K562 (cell line): Measurements from ENCODE around the gene TMEM79. TPM values are rescaled to one million over a fixed set of nuclear protein-coding genes. Genes with fewer than 3 reads are reported as not detected.

Experiments
- ATF3 ChIP-seq, 2 experiments: fragments of 450-650 bp in 1 of 2; sonication (generic) in 1 of 2; formaldehyde crosslinking in 1 of 2; IDR thresholded peaks in 1 of 2; conservative IDR thresholded peaks in 1 of 2; 2 replicates each; pipeline versions ENCODE4 v1.6.1 to v1.8.1; 2016 to 2023; ENCODE audit warnings: mild to moderate bottlenecking in 2 of 2, moderate library complexity in 2 of 2, inconsistent platforms in 1 of 2, missing genetic modification reagents in 1 of 2
- BHLHE40 ChIP-seq: IDR thresholded peaks from 2 replicates; pipeline ENCODE4 v1.6.1; 2011; ENCODE audit warnings: low read length, improper control_type of control experiment
- BMI1 ChIP-seq: fragments of 150-350 bp; IDR thresholded peaks from 2 replicates; pipeline ENCODE4 v1.6.1; 2014; ENCODE audit warnings: low read length
- CBFB ChIP-seq: sonication (generic); formaldehyde crosslinking; IDR thresholded peaks from 2 replicates; pipeline ENCODE4 v1.4.0; 2020; ENCODE audit warnings: mild to moderate bottlenecking, missing genetic modification reagents
- CEBPB ChIP-seq: fragments of 450-650 bp; IDR thresholded peaks from 2 replicates; pipeline ENCODE4 v1.6.1; 2016; ENCODE audit warnings: missing genetic modification characterization, missing compliant biosample characterization
- E2F3 ChIP-seq: fragments of 250-450 bp; sonication (Bioruptor Pico); IDR thresholded peaks from 2 replicates; pipeline ENCODE4 v1.4.0; 2020; ENCODE audit warnings: mild to moderate bottlenecking
- EHMT2 ChIP-seq: fragments of 450-650 bp; IDR thresholded peaks from 2 replicates; pipeline ENCODE4 v1.6.1; 2018; ENCODE audit warnings: antibody characterized with exemption
- HNRNPLL ChIP-seq: fragments of 200-400 bp; formaldehyde crosslinking; IDR thresholded peaks from 2 replicates; pipeline ENCODE4 v1.6.1; 2017; ENCODE audit warnings: low read length, low read depth, mild to moderate bottlenecking; ENCODE audit not compliant: poor library complexity, severe bottlenecking
- NEUROD1 ChIP-seq: fragments of 150-350 bp; IDR thresholded peaks from 2 replicates; pipeline ENCODE4 v1.6.1; 2014; ENCODE audit warnings: borderline replicate concordance, low read length, low read depth; ENCODE audit not compliant: partially characterized antibody
- SMAD4 ChIP-seq: fragments of 250-450 bp; sonication (Bioruptor Pico); conservative IDR thresholded peaks from 2 replicates; pipeline ENCODE4 v1.8.0; 2021; ENCODE audit warnings: inconsistent platforms, mild to moderate bottlenecking, moderate library complexity
- YY1 ChIP-seq, 3 experiments: IDR thresholded peaks; 2 replicates each; pipeline ENCODE4 v1.6.1; 2011; ENCODE audit warnings: low read length in 2 of 3, mild to moderate bottlenecking in 2 of 3, moderate library complexity in 2 of 3, borderline replicate concordance in 1 of 3, control low read depth in 1 of 3, low read depth in 1 of 3; ENCODE audit not compliant: insufficient read depth in 3 of 3, insufficient replicate concordance in 2 of 3, control insufficient read depth in 1 of 3, insufficient read length in 1 of 3; ENCODE audit errors: extremely low read depth in 1 of 3
- ZNF184 ChIP-seq: sonication (generic); formaldehyde crosslinking; IDR thresholded peaks from 2 replicates; pipeline ENCODE4 v1.5.0; 2020; ENCODE audit warnings: missing genetic modification reagents
- ZNF282 ChIP-seq: sonication (generic); formaldehyde crosslinking; IDR thresholded peaks from 2 replicates; pipeline ENCODE4 v1.8.1; 2023; ENCODE audit warnings: missing genetic modification reagents
- ZNF707 ChIP-seq: fragments of 250-450 bp; sonication (Bioruptor Pico); conservative IDR thresholded peaks from 2 replicates; pipeline ENCODE4 v1.8.0; 2022; ENCODE audit warnings: inconsistent platforms, mild to moderate bottlenecking, moderate library complexity
- polyA plus RNA-seq, 8 experiments: library from polyadenylated mRNA; depleted of rRNA in 4 of 8; stranded (reverse) in 5 of 8; unstranded in 3 of 8; fragments of >200 nt; fragmentation: Nextera tagmentation in 2 of 8; fragmentation: Illumina TruSeq in 1 of 8; extraction: Ambion mirVana in 2 of 8; extraction: Trizol in 1 of 8; gene quantifications; 2 replicates each; pipeline versions ENCODE4 v1.2.1 to v1.2.3, GENCODE V29; 2011 to 2014; ENCODE audit warnings: inconsistent platforms in 1 of 8, missing spikeins in 1 of 8
- total RNA-seq, 7 experiments: library from RNA; depleted of rRNA in 6 of 7; stranded (reverse); fragments of >200 nt in 6 of 7; fragmentation: Illumina TruSeq in 2 of 7; extraction: Trizol in 2 of 7; gene quantifications; 2 replicates each; pipeline versions ENCODE4 v1.2.1 to v1.2.3, GENCODE V29; 2011 to 2021; ENCODE audit warnings: low replicate concordance in 1 of 7
- TF ChIP-seq, protein P1 (sequence below): fragments of 450-650 bp; IDR thresholded peaks from 2 replicates; pipeline ENCODE4 v1.6.1; 2018; ENCODE audit not compliant: partially characterized antibody
- TF ChIP-seq, protein P2 (sequence below): sonication (generic); formaldehyde crosslinking; IDR thresholded peaks from 2 replicates; pipeline ENCODE4 v1.8.0; 2022; ENCODE audit warnings: mild to moderate bottlenecking, missing genetic modification reagents
- TF ChIP-seq, protein P3 (sequence below): sonication (generic); formaldehyde crosslinking; IDR thresholded peaks from 2 replicates; pipeline ENCODE4 v1.8.1; 2022; ENCODE audit warnings: missing genetic modification reagents
- TF ChIP-seq, protein P4 (sequence below): fragments of 450-650 bp; formaldehyde crosslinking; IDR thresholded peaks from 2 replicates; pipeline ENCODE4 v1.4.0; 2020; ENCODE audit warnings: mild to moderate bottlenecking, mixed read lengths

The TMEM79 gene
- total and polyA plus RNA-seq, 9 of the 15 experiments (the other 6 are each of a cell fraction or from before 2014, with no cell fraction given), result 0.69 to 6.8 (median 4.0) TPM

DNA sequence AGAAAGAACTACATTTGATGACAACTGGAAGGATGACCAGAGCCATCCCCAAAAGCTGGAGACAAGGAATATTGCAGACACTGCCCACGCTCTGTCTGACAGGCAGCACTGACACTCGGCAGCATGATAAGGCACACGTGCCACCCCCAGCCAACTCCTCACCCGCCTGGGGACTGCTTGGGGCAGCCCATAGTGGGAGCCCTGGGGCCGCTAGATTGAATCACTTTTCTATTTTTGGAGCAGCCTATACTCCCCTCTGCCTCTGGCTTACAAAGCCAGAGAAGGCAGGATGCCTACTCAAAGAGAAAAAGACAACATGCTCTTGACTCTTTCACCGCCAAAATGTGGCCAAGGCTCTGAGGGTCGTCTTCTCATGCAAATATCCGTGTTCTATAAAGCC, 2.8 kb upstream of the TMEM79 start (continued):
- TF ChIP-seq E2F3 (CRISPR knock-in tag), result no peak
- no peak for TF ChIP-seq EHMT2
- 0 out of 2 replicates have a peak, but pooled peaks have one; percentile 32 for TF ChIP-seq SMAD4 (CRISPR knock-in tag)
- TF ChIP-seq BMI1, result no peak
- TF ChIP-seq BHLHE40, result peak; percentile 97
- no peak for TF ChIP-seq NEUROD1
- TF ChIP-seq, protein P1, sequence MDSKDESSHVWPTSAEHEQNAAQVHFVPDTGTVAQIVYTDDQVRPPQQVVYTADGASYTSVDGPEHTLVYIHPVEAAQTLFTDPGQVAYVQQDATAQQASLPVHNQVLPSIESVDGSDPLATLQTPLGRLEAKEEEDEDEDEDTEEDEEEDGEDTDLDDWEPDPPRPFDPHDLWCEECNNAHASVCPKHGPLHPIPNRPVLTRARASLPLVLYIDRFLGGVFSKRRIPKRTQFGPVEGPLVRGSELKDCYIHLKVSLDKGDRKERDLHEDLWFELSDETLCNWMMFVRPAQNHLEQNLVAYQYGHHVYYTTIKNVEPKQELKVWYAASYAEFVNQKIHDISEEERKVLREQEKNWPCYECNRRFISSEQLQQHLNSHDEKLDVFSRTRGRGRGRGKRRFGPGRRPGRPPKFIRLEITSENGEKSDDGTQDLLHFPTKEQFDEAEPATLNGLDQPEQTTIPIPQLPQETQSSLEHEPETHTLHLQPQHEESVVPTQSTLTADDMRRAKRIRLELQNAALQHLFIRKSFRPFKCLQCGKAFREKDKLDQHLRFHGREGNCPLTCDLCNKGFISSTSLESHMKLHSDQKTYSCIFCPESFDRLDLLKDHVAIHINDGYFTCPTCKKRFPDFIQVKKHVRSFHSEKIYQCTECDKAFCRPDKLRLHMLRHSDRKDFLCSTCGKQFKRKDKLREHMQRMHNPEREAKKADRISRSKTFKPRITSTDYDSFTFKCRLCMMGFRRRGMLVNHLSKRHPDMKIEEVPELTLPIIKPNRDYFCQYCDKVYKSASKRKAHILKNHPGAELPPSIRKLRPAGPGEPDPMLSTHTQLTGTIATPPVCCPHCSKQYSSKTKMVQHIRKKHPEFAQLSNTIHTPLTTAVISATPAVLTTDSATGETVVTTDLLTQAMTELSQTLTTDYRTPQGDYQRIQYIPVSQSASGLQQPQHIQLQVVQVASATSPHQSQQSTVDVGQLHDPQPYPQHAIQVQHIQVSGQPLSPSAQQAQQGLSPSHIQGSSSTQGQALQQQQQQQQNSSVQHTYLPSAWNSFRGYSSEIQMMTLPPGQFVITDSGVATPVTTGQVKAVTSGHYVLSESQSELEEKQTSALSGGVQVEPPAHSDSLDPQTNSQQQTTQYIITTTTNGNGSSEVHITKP, result peak; percentile 88
- no peak for TF ChIP-seq ZNF282 (CRISPR knock-in tag)
- no peak for TF ChIP-seq ZNF707
- TF ChIP-seq CBFB (CRISPR knock-in tag), result no peak
- TF ChIP-seq HNRNPLL, result no peak
- TF ChIP-seq YY1 (IDR thresholded peaks at IDR 0.05; ENCODE audit: borderline replicate concordance in 1 of 3, control insufficient read depth in 1 of 3, extremely low read depth in 1 of 3, insufficient read depth in 3 of 3, insufficient read length in 1 of 3, insufficient replicate concordance in 2 of 3, low read depth in 1 of 3, low read length in 2 of 3), result peak in 1 of 3 experiments; percentile 21
- TF ChIP-seq, protein P2, sequence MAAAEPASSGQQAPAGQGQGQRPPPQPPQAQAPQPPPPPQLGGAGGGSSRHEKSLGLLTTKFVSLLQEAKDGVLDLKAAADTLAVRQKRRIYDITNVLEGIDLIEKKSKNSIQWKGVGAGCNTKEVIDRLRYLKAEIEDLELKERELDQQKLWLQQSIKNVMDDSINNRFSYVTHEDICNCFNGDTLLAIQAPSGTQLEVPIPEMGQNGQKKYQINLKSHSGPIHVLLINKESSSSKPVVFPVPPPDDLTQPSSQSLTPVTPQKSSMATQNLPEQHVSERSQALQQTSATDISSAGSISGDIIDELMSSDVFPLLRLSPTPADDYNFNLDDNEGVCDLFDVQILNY, result no peak
- TF ChIP-seq, protein P3, sequence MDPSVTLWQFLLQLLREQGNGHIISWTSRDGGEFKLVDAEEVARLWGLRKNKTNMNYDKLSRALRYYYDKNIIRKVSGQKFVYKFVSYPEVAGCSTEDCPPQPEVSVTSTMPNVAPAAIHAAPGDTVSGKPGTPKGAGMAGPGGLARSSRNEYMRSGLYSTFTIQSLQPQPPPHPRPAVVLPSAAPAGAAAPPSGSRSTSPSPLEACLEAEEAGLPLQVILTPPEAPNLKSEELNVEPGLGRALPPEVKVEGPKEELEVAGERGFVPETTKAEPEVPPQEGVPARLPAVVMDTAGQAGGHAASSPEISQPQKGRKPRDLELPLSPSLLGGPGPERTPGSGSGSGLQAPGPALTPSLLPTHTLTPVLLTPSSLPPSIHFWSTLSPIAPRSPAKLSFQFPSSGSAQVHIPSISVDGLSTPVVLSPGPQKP, result no peak
- no peak for TF ChIP-seq ZNF184 (CRISPR knock-in tag)
- TF ChIP-seq, protein P4, sequence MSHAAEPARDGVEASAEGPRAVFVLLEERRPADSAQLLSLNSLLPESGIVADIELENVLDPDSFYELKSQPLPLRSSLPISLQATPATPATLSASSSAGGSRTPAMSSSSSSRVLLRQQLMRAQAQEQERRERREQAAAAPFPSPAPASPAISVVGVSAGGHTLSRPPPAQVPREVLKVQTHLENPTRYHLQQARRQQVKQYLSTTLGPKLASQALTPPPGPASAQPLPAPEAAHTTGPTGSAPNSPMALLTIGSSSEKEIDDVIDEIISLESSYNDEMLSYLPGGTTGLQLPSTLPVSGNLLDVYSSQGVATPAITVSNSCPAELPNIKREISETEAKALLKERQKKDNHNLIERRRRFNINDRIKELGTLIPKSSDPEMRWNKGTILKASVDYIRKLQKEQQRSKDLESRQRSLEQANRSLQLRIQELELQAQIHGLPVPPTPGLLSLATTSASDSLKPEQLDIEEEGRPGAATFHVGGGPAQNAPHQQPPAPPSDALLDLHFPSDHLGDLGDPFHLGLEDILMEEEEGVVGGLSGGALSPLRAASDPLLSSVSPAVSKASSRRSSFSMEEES (CRISPR knock-in tag), result no peak
- TF ChIP-seq CEBPB (tag), result no peak
- peak; percentile 59 for TF ChIP-seq ATF3 (IDR thresholded peaks at IDR 0.05)
- no peak for TF ChIP-seq ATF3 (CRISPR knock-in tag; conservative IDR thresholded peaks at IDR 0.05)
